ENCODE results near the gene EIF4E2. TPM values are rescaled to one million over a fixed set of nuclear protein-coding genes. Genes with fewer than 3 reads are reported as not detected.

Gene EIF4E2
- total and polyA plus RNA-seq, 2 of the 13 experiments (the other 11 are each of a cell fraction or from before 2014, with no cell fraction given): 25.0 to 101 TPM

DNA sequence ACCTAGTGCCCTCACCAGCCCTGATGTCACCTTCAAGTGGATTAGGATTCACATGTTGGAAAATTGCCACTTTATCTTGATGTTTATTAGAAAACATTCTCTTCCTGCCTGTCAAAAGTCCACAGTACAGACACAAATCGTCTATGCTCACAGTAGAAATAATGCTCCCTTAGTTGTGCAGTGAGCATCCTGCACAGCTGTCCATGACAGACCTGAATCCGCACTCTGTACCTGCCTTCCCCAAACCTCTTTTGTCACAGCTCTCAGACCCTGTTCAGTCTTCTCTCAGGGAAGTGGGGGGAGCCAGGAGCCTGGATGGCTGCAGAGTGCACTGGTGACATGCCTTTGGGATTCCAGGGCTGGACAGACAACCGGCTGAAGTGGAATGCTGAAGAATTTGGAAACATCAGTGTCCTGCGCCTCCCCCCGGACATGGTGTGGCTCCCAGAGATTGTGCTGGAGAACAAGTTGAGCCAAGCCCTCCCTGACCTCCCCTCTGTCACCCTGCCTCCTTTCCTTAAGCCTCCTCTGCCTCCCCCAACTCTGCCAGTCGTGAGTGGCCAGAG is 22.5 kb upstream of the EIF4E2 start:
- Histone ChIP-seq H3K79me2 (ENCODE audit: insufficient read depth, low read length) (no peaks in the 10 kb centered on the region), H4K20me1 (ENCODE audit: insufficient read depth, low read length) (no peaks in the 10 kb centered on the region), H2AFZ (ENCODE audit: low read length) (no peak overlapping the region), H3K36me3 (replicated peaks in 1 of 2; ENCODE audit: control insufficient read depth in 1 of 2, insufficient read depth in 2 of 2, low read length in 2 of 2) (no peaks in the 10 kb centered on the region), H3K4me2 (ENCODE audit: low read depth, low read length) (no peak overlapping the region), H3K4me1 (ENCODE audit: insufficient read depth, low read length) (peaks cover 36% of the 10 kb centered on the region), H3K27me3 (ENCODE audit: control insufficient read depth in 1 of 2, insufficient read depth in 2 of 2, low read length in 2 of 2) (peaks cover 28 to 80% of the 10 kb centered on the region in 2 experiments; a peak in 4 of 5 replicates), H3K9ac (ENCODE audit: insufficient read depth, low read depth, low read length) (no peak overlapping the region), H3K27ac (ENCODE audit: extremely low read length, insufficient read depth, low read length) (no peak overlapping the region), H3K9me3 (ENCODE audit: low read length) (no peaks in the 10 kb centered on the region), H3K4me3 (replicated peaks in 1 of 3; ENCODE audit: insufficient read depth in 1 of 3, low read depth in 2 of 3, low read length in 3 of 3) (no peak overlapping the region)
- POLR2A ChIA-PET: no interaction called here
- FAIRE-seq (no peak), DNase-seq (ENCODE audit: low spot score) (no peak), ATAC-seq (no peak)
- 20% methylated on average over 6 of the region's 6 CpGs for WGBS (ENCODE audit: low lambda C conversion rate)
- in situ Hi-C loops (cut with HindIII; ENCODE audit: extremely low pct_ligation_motif_present, low pct_unique_long_range_greater_than_20kb) (no loop called here), intact Hi-C loops (cut with micrococcal nuclease; ENCODE audit: unreplicated experiment) (loop anchor here (10.0 kb wide), 1 partner anchor 623 kb away; no protein-coding TSS in a partner anchor)
- 0 out of 2 replicates have a peak, but pooled peaks have one; percentile 54 for TF ChIP-seq ZNF691 (CRISPR knock-in tag; IDR thresholded peaks at IDR 0.05; ENCODE audit: borderline replicate concordance, low read depth)
- no peak for TF ChIP-seq PCBP2 (optimal IDR thresholded peaks at IDR 0.05; ENCODE audit: low read depth, low read length, poor library complexity, severe bottlenecking)
- TF ChIP-seq ZMYM3 (CRISPR knock-in tag; IDR thresholded peaks at IDR 0.05): peak; percentile 91
- CTCF ChIA-PET (ENCODE audit: low intra/inter-chr PET ratio, low total read pairs): no interaction called here
- no TSS peak for BruUV-seq (replicated peaks)

DNA sequence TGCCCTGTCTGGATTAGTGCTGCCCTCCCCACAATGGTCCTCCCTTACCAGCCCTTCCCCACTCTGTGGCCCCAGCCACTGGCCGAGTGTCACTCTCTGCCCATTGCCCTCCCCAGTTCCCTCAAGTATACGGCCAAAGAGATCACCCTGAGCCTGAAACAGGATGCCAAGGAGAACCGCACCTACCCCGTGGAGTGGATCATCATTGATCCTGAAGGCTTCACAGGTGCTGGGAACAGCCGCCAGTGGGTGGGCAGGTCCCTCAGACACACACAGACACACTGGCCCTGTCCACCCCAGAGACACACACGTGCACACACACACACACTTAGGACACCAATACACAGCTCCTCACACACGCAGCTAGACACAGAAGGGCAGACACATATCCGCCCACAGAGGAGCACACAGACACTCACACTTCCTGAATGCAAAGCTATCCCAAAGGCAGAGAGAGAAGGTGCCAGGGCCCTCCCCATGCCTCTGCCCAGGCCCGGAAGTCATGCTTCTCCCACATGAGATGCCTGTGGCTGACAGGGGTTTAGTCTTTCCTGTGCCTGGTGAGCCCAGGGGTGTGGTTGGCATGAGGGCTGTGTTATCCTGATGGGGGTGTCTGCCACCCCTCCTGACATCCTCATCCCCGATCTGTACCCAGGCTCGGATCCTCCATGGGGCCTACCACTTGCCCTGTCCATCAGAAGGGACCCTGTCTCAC is 21.6 kb upstream of the EIF4E2 start:
- intact Hi-C loops (cut with micrococcal nuclease; ENCODE audit: unreplicated experiment) (loop anchor here (10.0 kb wide), 1 partner anchor 624 kb away; no protein-coding TSS in a partner anchor), in situ Hi-C loops (cut with HindIII; ENCODE audit: extremely low pct_ligation_motif_present, low pct_unique_long_range_greater_than_20kb) (no loop called here)
- BruUV-seq (replicated peaks): no TSS peak
- no peaks in the 10 kb centered on the region for H3K9me3 ChIP-seq (ENCODE audit: low read length)
- no peaks in the 10 kb centered on the region for H4K20me1 ChIP-seq (ENCODE audit: insufficient read depth, low read length)
- H3K27me3 ChIP-seq (ENCODE audit: control insufficient read depth in 1 of 2, insufficient read depth in 2 of 2, low read length in 2 of 2): peaks cover 23 to 74% of the 10 kb centered on the region in 2 experiments; a peak in 4 of 5 replicates
- DNase-seq (ENCODE audit: low spot score) (no peak), FAIRE-seq (no peak), ATAC-seq (no peak)
- no peak overlapping the region for H3K27ac ChIP-seq (ENCODE audit: extremely low read length, insufficient read depth, low read length)
- H3K4me3 ChIP-seq (replicated peaks in 1 of 3; ENCODE audit: insufficient read depth in 1 of 3, low read depth in 2 of 3, low read length in 3 of 3): no peak overlapping the region
- H3K4me1 ChIP-seq (ENCODE audit: insufficient read depth, low read length): peaks cover 28% of the 10 kb centered on the region
- POLR2A ChIA-PET: no interaction called here
- no peak overlapping the region for H3K9ac ChIP-seq (ENCODE audit: insufficient read depth, low read depth, low read length)
- no peak overlapping the region for H3K4me2 ChIP-seq (ENCODE audit: low read depth, low read length)
- WGBS (ENCODE audit: low lambda C conversion rate): 17% methylated on average over 8 of the region's 11 CpGs
- H3K79me2 ChIP-seq (ENCODE audit: insufficient read depth, low read length): no peaks in the 10 kb centered on the region
- TF ChIP-seq PPARG (CRISPR knock-in tag; conservative IDR thresholded peaks at IDR 0.05): no peak
- no peak for TF ChIP-seq ZNF367 (CRISPR knock-in tag; IDR thresholded peaks at IDR 0.05; ENCODE audit: borderline replicate concordance)
- no peak overlapping the region for H2AFZ ChIP-seq (ENCODE audit: low read length)
- CTCF ChIA-PET (ENCODE audit: low intra/inter-chr PET ratio, low total read pairs): no interaction called here
- H3K36me3 ChIP-seq (replicated peaks in 1 of 2; ENCODE audit: control insufficient read depth in 1 of 2, insufficient read depth in 2 of 2, low read length in 2 of 2): no peaks in the 10 kb centered on the region

All from HepG2 (cell line).